ENCODE data around the gene KRTAP12-2.

- TF ChIP-seq, protein P1, sequence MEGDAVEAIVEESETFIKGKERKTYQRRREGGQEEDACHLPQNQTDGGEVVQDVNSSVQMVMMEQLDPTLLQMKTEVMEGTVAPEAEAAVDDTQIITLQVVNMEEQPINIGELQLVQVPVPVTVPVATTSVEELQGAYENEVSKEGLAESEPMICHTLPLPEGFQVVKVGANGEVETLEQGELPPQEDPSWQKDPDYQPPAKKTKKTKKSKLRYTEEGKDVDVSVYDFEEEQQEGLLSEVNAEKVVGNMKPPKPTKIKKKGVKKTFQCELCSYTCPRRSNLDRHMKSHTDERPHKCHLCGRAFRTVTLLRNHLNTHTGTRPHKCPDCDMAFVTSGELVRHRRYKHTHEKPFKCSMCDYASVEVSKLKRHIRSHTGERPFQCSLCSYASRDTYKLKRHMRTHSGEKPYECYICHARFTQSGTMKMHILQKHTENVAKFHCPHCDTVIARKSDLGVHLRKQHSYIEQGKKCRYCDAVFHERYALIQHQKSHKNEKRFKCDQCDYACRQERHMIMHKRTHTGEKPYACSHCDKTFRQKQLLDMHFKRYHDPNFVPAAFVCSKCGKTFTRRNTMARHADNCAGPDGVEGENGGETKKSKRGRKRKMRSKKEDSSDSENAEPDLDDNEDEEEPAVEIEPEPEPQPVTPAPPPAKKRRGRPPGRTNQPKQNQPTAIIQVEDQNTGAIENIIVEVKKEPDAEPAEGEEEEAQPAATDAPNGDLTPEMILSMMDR (IDR thresholded peaks at IDR 0.05) = no peak
- TF ChIP-seq POLR2A (IDR thresholded peaks at IDR 0.05) = no peak
These were observed 39.4 kb upstream of the KRTAP12-2 start for GRCh38 chr21:44706026-44706705.
